ENCODE results near the gene C4BPB. TPM values are rescaled to one million over a fixed set of nuclear protein-coding genes. Genes with fewer than 3 reads are reported as not detected.
A peak's percentile ranks its signal among the peaks of the same experiment; 100 is the strongest.

C4BPB gene
- total and polyA plus RNA-seq, 8 donors: 0.73 to 6.4 (median 0.92) TPM

DNA sequence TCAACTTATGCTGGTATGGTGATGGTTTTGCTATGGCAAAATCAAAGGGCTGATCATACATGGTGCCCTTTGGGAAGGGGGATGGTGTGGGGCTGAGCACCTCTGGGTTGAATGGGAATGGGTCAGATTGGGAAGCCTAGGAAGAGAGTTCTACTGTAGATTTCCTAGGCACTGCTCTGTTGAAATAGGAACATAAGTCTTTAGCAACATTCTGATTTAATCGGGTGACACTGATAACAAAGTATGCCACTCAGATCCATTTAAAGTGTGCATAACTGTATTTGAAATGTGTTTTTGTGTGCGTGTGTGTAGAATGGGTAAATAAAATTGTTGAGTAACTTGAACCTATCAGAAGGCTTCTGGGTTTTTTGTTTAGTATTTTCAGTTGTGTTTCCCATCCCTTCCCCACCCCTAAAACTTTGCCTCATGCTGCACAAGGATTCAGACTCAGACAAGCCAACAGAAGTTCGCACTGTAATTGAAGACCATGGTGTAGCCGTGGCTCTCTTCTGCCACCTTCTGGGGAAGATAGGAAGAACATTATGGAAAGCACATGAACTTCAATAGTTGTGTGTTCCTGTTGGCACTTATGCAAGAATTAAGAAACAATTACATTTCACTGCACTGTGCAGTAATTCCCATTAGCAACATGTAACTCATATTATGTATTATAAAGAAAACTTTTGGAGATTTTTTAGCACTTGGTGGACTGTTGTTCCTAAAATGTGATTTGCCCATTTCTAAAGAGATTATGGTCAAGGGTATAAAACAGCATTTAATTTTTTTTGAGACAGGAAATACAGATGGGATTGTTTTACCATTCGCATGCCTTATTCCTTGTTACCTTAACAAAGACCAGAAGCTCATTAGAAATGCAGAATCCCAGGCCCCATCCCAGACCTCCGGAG, 10.9 kb upstream of the C4BPB start:
- intact Hi-C loops (cut with DNase I): no loop called here
- TF ChIP-seq, protein P1, sequence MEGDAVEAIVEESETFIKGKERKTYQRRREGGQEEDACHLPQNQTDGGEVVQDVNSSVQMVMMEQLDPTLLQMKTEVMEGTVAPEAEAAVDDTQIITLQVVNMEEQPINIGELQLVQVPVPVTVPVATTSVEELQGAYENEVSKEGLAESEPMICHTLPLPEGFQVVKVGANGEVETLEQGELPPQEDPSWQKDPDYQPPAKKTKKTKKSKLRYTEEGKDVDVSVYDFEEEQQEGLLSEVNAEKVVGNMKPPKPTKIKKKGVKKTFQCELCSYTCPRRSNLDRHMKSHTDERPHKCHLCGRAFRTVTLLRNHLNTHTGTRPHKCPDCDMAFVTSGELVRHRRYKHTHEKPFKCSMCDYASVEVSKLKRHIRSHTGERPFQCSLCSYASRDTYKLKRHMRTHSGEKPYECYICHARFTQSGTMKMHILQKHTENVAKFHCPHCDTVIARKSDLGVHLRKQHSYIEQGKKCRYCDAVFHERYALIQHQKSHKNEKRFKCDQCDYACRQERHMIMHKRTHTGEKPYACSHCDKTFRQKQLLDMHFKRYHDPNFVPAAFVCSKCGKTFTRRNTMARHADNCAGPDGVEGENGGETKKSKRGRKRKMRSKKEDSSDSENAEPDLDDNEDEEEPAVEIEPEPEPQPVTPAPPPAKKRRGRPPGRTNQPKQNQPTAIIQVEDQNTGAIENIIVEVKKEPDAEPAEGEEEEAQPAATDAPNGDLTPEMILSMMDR (IDR thresholded peaks at IDR 0.05): peak; percentile 82
- no peak overlapping the region for H3K27ac ChIP-seq
- DNase-seq (peak in 3 of 4 donors; percentile 49 to 88 (median 75)), ATAC-seq (peak; percentile 95)
- peaks cover 0 to 34% of the 10 kb centered on the region in 2 donors for H3K36me3 ChIP-seq
- H3K4me1 ChIP-seq: peaks cover 0 to 23% of the 10 kb centered on the region in 2 donors
- H3K27me3 ChIP-seq: no peaks in the 10 kb centered on the region
- H3K4me3 ChIP-seq: no peak overlapping the region
- no peaks in the 10 kb centered on the region for H3K9me3 ChIP-seq

DNA sequence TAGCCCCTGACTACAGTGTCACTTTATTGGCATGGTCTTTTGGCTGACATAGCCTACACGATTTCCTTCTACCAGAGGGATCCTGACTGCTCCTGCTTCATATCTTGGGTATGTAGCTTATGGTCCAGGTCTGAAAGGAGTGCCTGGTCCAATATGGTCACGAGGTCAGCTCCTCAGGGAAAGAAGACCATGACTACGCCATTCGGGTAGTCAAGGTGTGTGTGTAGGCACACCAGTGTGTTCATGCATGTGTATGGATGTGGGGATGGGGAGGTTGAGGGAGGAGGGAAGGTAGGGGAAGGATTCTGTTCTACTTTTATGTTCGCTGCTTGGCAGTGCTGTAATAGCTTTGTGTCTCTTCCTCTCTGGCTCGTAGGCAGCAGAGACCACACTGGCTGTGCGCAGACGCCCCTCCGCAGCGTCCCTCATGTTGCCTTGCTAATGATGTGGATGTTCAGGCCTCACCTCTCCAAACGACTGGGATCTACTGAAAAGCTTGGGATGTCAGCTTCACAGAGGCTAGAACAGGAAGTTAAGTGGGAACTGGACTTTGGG, 10.0 kb upstream of the C4BPB start:
- no peaks in the 10 kb centered on the region for H3K9me3 ChIP-seq
- no peak overlapping the region for H3K27ac ChIP-seq
- ATAC-seq (no peak), DNase-seq (no peak)
- peaks cover 0 to 23% of the 10 kb centered on the region in 2 donors for H3K4me1 ChIP-seq
- no peaks in the 10 kb centered on the region for H3K27me3 ChIP-seq
- H3K4me3 ChIP-seq: no peak overlapping the region
- TF ChIP-seq, protein P1 (IDR thresholded peaks at IDR 0.05): no peak
- intact Hi-C loops (cut with DNase I): no loop called here
- H3K36me3 ChIP-seq: peaks cover 0 to 28% of the 10 kb centered on the region in 2 donors

DNA sequence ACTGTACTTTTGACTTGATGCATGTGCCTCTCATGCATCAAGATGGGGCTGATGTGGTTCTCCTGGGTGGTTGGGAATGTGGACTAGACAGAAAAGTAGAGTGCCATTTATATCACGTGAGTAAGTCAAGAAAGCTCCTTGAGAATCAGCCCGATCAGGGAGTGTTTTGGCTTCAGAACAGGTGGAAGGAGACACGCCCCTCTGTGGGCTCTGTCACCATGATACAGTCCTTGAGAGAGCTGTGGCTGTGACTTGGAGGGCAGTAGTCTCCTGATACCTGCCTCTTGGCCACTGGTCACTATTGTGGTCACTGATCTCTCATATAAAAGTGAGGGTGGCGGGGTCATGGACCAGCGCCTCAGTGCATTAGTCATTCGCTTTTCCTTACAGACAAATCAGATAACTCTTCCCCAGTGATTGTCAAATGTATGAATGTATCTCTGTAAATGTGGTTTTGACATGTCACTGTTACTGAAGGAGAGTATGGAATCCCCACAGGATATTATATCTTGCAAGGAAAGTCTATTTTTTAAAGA, 8.9 kb upstream of the C4BPB start:
- DNase-seq (no peak), ATAC-seq (peak; percentile 41)
- Histone ChIP-seq H3K9me3 (no peaks in the 10 kb centered on the region), H3K27me3 (no peaks in the 10 kb centered on the region), H3K4me1 (peaks cover 0 to 34% of the 10 kb centered on the region in 2 donors), H3K4me3 (no peak overlapping the region), H3K27ac (no peak overlapping the region), H3K36me3 (peaks cover 0 to 28% of the 10 kb centered on the region in 2 donors)
- TF ChIP-seq, protein P1 (IDR thresholded peaks at IDR 0.05): no peak
- intact Hi-C loops (cut with DNase I): loop anchor here in 1 of 2 donors (10.0 kb wide), 1 partner anchor 325 kb away; no protein-coding TSS in a partner anchor

DNA sequence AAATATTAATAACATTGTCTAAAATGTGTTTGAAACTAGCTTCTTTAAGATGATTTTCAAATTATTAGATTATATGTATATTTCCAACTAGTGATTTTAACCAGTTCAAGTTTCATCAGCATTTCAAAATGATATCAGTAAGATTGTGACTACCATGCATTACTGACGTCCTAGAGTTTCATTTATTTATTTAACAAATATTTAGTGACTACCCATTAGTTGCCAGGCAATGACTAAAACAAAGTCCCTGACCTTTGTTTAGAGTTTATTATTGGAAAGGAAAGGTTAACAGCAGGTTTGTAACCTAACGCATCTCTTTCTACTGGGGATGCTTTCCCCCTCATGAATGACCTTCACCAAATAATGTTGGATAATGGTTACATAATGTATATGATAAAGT, 7.6 kb upstream of the C4BPB start:
- Histone ChIP-seq H3K4me1 (peaks cover 0 to 44% of the 10 kb centered on the region in 2 donors), H3K4me3 (no peak overlapping the region), H3K27ac (no peak overlapping the region), H3K27me3 (no peaks in the 10 kb centered on the region), H3K9me3 (no peaks in the 10 kb centered on the region), H3K36me3 (peaks cover 0 to 28% of the 10 kb centered on the region in 2 donors)
- TF ChIP-seq, protein P1 (IDR thresholded peaks at IDR 0.05): no peak
- ATAC-seq (no peak), DNase-seq (no peak)
- intact Hi-C loops (cut with DNase I): loop anchor here in 1 of 2 donors (10.0 kb wide), 1 partner anchor 324 kb away; no protein-coding TSS in a partner anchor

DNA sequence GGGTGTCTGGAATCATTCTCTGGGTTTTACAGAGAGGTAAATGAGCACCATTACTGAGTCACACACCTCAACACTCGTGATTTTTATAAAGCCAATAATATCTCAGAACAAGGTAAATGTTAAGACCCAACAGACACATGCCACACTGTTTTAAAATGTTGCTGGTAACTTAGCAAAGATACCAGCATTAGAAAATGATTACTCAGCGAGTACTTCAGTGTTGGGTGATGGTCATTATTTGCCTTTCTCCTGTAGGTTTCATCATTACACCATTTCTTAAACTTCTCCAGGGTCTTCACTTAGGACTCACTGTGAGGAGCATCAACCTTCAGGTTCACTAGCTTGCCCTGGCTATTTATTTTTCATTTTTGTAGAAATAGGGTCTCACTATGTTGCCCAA, 6.9 kb upstream of the C4BPB start:
- DNase-seq (no peak), ATAC-seq (no peak)
- TF ChIP-seq, protein P1 (IDR thresholded peaks at IDR 0.05): no peak
- H3K27me3 ChIP-seq: no peaks in the 10 kb centered on the region
- H3K4me1 ChIP-seq: peaks cover 0 to 42% of the 10 kb centered on the region in 2 donors
- no peak overlapping the region for H3K4me3 ChIP-seq
- H3K27ac ChIP-seq: no peak overlapping the region
- peaks cover 0 to 24% of the 10 kb centered on the region in 2 donors for H3K36me3 ChIP-seq
- intact Hi-C loops (cut with DNase I): loop anchor here in 1 of 2 donors (10.0 kb wide), 1 partner anchor 323 kb away; no protein-coding TSS in a partner anchor
- H3K9me3 ChIP-seq: no peaks in the 10 kb centered on the region

Measured in left lung (tissue), 10 donors.